GM19438 (cell line): ENCODE results near the gene IFT74.

Source experiments
- ATAC-seq: cut with Tn5 transposase; IDR thresholded peaks from one replicate; pipeline ENCODE4 v1.9.1; 2021; ENCODE audit warnings: low read depth; ENCODE audit not compliant: unreplicated experiment

Gene IFT74

GRCh38 chr9:26955921-26956859 lies at the start of gene IFT74:
Gene IFT74 (plus strand): TSS chr9:26956412. CDS start chr9:26961968, 5,556 bp downstream.
- peak; percentile 99 for ATAC-seq

DNA sequence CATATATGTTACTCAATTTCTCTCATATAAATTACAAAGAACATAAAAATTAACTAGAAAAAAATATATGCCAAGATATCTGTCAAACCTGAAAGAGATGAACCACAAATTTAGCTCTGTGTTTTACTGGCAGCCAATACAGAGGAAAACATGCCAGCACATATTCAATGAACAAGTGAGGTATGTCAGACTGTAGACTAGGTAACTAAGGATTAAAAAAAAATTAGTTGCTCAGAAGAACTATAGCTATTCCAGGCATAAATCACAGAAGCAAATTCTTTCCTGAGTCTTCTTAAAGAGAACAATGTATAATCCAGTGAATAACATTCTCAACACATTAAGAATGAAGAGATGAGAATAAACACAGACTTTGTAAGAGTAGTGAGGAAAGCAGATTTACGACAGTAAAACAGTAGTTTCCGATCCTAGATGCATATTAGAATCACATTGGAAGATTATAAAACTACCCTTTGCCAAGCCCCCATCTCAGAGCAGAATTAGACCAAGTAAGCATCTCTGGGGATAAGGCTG lies 43.0 kb upstream of the IFT74 start:
- no peak for ATAC-seq

DNA sequence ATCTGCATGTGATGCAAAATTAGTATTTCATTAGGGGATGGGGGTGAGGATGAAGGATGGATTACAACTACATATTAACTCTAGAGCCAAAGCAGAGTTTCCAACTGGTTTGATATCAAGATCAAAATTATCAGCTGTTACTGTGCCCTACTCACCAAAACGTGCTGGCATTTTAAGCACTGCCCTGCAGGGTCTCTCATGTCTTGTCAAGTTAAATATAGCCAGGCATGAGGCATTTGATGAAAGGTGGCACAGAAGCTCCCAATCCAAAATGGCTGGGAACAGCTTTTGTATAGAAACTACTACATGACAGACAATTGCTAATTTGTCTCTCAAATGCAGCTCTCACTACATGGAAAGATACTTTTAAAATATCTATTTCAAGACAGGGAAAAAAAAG lies 36.5 kb upstream of the IFT74 start:
- no peak for ATAC-seq

- ATAC-seq, result no peak
Measured at GRCh38 chr9:26925609-26926008, 30.6 kb upstream of the IFT74 start.

DNA sequence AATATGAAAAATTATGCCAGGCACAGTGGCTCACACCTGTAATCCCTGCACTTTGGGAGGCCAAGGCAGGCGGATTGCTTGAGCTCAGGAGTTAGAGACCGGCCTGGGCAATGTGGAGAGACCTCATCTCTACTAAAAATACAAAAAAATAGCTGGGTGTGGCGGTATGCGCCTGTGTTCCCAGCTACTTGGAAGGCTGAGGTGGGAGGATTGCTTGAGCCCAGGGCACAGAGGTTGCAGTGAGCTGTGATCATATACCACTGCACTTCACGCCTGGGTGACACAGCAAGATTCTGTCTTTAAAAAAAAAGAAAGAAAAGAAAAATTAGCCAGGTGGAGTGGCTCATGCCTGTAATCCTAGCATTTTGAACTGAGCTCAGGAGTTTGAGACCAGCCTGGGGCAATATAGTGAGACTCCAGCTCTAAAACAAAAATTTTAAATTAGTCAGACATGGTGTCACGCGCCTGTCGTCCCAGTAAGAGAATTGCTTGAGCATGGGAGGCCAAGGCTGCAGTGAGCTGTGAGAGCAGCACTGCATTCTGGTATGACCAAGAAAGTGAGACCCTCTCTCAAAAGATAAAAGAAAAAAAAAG lies 27.2 kb upstream of the IFT74 start:
- no peak for ATAC-seq

GRCh38 chr9:26935847-26936246 lies 20.4 kb upstream of the IFT74 start:
- ATAC-seq, result no peak

DNA sequence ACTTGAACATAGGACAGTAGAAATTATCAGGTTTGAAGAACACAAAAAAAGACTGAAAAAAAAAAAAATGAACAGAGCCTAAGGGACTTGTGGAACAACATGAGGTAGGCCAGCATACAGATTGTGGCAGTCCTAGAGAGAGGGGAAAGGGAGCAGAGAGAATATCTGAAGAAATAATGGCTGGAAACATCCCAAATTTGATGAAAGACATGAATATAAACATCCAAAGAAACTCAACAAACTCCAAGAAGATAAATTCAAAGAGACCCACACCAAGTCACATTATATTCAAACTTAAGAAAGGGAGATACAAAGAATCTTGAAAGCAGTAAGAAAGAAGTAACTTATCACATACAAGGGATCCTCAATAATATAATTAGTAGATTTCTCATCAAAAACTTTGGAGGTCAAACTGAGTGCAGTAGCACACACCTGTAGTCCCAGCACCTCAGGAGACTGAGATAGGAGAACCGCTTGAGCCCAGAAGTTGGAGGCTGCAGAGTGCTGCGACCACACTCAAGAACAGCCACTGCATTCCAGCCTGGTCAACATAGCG lies 18.3 kb upstream of the IFT74 start:
- no peak for ATAC-seq

DNA sequence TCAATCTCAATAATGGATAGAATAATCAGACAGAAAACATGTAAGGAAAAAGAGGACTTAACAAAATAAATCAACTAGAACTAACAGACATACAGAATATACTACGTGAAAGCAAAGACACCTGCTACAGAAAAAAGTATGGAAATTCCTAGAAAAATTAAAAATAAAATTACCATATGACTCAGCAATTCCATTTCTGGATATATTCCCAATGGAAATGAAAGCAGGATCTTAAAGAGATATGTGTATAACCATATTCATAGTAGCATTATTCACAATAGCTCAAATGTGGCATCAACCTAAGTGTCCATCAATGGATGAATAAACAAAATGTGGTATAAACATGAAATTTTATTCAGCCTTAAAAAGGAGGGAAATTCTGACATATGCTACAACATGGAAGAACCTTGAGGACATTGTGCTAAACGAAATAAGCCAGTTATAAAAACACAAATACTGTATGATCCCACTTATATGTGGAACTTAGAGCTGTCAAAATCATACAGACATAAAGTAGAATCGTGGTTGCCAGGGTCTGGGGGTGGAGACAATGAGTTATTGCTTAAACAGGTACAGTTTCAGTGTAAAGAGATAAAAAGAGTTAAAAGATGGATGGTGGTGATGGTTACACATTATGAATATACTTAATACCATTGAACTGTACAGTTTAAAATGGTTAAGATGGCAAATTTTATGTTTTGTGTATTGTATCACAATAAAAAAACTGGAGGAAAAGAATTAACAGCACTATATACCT lies 16.1 kb upstream of the IFT74 start:
- ATAC-seq, result no peak

- no peak for ATAC-seq
Measured at GRCh38 chr9:26940779-26941178, 15.4 kb upstream of the IFT74 start.

DNA sequence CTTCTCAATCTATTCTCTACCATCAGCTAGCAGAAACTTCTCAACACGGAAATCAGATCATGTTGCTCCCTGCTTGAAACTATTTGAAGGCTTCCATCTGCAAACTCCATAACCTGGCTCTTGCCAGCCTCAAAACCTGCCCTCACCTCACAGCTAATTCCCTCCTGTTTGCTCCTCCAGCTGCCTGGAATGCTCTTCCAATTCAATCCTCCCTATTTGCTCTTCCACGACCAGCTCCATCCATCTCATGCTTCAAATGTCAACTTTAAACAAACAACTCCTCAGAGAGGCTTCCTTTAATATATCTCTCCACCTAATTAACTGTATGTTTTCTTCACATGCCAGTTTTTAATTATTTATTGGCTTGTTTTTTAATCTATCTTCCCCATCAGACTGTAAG lies 10.6 kb upstream of the IFT74 start:
- ATAC-seq, result no peak

DNA sequence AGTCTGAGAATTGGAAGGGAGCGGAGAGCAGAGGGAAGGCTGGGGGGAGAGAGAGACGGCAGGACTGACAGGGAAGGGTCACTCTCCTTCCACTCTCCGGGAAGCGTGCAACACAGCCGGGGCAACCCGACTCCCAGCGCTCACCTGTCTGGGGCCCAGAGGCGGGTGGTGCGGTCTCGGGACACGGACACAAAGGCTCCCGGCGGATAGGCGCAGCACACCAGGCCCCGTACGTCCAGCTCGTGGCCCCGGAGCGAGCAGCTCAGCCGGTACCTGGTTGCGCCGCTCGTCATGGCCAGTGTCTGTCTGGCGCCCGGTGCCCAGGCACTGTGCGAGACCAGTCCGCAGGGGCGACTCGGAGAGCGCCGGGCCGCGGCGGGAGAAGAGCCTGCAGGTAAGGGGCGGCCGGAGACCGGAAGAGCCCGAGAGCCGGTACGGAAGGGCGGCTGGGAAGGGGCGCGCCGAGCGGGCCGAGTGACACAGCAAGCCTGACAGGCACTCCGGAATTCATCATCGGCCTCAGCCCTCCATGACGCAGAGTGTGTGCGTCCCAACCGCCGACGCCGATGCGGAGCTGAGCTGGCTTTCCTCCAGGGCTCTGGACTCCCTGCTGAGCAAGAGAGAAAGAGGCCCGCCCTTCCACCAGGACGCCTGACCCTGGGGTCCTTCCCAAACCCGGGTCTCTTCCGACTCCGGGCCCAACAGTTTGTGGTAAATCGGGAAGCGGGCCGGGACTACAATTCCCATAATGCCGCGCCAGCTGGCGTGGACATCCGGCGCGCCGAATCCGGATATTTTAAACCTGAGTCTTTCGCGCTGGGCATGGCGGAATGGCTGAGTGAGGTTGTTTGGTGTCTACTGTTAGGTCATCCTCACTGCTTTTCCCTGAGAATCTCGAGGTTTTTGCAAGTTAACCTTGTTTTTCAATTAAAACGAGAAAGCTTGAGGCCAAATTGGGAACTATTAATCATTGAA lies 9.2 kb upstream of the IFT74 start, which contains the start of gene PLAA:
Gene PLAA, minus strand, starts transcription at position 490 of the 975 bp plus-strand sequence. Its CDS starts 197 bp downstream, at position 293.
- ATAC-seq, result peak; percentile 99

GRCh38 chr9:26947736-26948135 lies 8.5 kb upstream of the IFT74 start:
- ATAC-seq, result no peak

GRCh38 chr9:26949637-26950069 lies 6.6 kb upstream of the IFT74 start:
- no peak for ATAC-seq

- ATAC-seq, result no peak
Measured at GRCh38 chr9:26950521-26950920, 5.7 kb upstream of the IFT74 start.

DNA sequence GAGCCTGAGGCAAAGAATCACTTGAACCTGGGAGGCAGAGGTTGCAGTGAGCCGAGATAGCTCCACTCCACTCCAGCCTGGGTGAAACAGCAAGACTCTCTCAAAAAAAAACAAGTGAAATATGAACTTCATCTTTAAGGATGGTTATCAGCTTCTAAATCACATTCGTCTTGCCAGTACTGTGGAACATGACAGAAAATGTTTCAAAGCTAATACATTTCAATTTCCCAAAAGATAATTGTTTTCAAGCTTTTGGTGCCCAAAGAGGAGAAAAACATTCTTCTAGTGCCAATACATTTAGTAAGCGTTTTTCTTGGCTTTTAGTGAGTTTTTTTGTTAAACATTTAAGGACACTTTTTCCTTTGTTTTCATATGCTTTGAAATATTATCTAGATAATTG lies 4.4 kb upstream of the IFT74 start:
- ATAC-seq, result no peak

GRCh38 chr9:26954050-26954508 lies 2.1 kb upstream of the IFT74 start:
- ATAC-seq, result no peak

- no peak for ATAC-seq
Measured at GRCh38 chr9:26955222-26955903, 849 bp upstream of the IFT74 start.

GRCh38 chr9:26956860-26957233 lies 635 bp downstream of the IFT74 start:
- ATAC-seq, result no peak

DNA sequence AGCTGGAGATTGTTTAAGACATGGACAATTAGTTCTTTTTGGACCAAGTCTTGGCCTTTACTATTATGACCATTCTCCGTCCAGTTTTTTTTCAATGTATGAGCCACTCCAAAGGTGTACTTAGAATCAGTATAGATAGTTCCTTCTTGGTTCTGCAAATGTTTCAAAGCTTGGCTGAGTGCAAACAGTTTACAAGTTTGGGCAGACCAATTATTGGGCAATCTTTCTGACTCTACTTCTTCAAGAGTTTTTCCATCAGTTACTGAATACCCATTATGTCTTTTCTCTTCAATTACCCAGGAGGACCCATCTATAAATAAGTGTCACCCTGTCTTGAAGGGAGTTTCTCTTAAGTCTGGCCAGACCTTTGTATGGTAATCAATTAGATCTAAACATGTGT lies 15.5 kb downstream of the IFT74 start:
- no peak for ATAC-seq
